Stimulated activated CD4-positive, alpha-beta T cell treated with anti-CD3 and anti-CD28 coated beads, Interleukin-1b, Interleukin-23, amount 100 ng/mL, for 24 hours (primary cell): ENCODE measurements around the gene EVX2.
A peak's percentile ranks its signal among the peaks of the same experiment; 100 is the strongest.

Experiments used
- DNase-seq, 4 experiments: peaks; one replicate each; pipeline ENCODE4 v3.0.0-alpha.2; 2020; ENCODE audit warnings: low read depth in 4 of 4, low spot score in 1 of 4

Gene EVX2

DNA sequence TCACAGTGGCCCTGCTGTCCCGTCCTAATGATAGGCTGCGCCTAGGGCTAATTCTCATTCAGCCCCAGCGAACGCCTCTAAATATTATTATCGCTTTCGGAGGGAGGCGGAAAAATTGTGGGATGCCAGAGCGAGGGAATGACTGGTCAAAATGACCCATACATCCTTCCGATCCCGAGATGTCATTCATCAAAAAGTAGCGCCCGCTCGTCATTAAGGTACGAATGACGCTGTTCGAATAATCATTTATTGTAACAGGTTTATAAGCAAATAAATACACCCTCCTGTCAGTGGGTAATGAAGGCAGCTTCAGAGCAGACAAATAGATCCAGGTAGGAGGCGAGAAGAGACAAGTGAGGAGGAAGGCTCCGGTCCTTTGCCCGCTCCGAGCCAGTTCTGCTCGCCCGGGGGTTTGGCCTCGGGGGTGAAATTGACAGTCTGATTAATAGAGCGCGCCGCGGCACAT is at the start of gene EVX2:
EVX2 (minus strand) TSS at position 167 of the 466 bp plus-strand sequence. CDS start 186 bp downstream, outside the sequence.
- DNase-seq = no peak

DNA sequence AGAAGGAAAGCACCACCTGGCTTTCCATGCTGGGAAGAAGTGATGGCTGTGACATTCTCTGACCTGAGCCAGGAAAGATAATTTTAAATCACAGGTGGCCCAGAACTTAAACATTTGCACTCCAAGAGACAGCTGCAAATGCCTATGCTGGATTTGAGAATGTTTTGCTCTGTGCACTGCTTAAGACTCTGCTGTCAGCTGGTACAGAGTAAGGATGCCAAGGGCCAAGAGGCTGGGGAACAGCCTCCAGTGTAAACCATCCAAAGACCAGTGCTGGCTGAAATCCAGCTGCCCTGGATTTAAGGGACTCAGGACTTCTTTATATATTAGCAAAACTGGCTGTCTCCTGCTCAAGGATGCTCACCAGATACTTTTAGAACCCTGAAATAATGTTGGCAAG is 49.6 kb upstream of the EVX2 start:
- no peak for DNase-seq

- DNase-seq = no peak
Measured at GRCh38 chr2:176132205-176133171, 48.7 kb upstream of the EVX2 start.

GRCh38 chr2:176131848-176132158 is 48.0 kb upstream of the EVX2 start:
- DNase-seq = no peak

DNA sequence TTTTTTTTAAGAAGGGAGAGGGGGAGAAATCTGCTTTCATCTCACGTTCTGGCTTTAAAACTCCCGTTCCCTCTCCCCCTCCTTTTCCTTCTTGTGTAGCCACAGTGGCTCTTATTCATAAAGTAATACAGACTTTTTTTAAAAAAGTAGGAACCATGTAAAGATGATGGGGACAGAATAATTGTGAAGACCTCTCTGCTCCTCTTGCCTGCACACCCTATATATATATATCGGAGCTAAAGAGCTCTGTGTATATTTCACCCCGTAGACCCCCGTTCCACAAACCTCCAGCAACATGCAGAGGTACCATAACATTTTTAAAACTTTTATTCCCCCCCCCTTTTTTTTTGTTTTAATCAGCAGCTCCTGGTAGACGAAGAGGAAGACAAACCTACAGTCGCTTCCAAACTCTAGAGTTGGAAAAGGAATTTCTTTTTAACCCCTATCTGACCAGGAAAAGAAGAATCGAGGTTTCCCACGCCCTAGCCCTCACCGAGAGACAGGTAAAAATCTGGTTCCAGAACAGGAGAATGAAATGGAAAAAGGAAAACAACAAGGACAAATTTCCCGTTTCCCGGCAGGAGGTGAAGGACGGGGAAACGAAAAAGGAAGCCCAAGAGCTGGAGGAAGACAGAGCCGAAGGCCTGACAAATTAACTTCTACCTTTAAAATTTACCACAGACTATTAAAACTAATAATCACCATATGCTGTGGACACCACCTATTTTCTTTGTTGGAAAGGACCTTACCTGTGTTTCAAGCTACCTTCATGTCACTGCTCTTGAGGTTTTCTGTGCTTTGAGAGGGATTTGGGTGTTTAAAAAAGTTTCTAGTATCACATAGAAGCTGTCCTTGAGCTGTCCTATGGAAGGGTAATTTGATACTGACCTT is 47.4 kb upstream of the EVX2 start:
- DNase-seq = no peak

DNA sequence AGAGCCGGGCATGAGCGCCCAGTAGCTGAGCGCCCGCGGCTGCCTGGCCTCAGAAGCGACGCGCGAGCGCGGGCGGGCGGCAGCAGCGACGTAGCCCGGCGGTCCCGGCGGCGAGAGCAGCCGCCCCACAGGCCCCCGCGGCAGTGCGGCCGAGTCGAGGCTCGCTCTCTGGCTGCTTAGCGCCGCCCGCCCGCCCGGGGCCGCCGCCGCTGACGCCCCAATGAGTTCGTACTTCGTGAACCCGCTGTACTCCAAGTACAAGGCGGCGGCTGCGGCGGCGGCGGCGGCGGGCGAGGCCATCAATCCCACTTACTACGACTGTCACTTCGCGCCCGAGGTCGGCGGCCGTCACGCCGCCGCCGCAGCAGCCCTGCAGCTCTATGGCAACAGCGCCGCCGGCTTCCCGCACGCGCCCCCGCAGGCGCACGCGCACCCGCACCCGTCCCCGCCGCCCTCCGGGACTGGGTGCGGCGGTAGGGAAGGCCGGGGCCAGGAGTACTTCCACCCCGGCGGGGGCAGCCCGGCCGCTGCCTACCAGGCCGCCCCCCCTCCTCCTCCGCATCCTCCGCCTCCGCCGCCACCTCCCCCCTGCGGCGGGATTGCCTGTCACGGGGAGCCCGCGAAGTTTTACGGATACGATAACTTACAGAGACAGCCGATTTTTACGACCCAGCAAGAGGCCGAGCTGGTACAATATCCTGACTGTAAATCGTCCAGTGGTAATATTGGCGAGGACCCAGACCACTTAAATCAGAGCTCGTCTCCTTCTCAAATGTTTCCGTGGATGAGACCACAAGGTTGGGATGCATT is 46.6 kb upstream of the EVX2 start:
- no peak for DNase-seq

DNA sequence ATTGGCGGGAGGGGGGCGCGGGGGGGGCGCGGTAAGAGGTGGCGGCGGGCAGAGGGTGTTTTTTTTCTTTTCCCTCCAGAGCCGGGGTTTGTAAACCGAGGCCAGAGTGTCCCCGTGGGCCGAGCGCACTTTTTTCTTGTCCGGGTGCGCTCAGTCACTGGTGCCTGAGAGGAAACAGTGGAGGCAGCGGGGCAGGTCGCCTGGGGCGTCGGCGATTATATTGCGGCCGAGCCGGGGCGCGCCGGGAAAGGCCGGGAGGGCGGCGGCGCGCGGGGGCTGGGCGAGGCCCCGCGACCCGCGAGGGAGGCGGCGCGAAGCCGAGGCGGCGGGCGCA is 46.0 kb upstream of the EVX2 start:
- DNase-seq = no peak

- DNase-seq = no peak
Measured at GRCh38 chr2:176128982-176129796, 45.4 kb upstream of the EVX2 start, which contains the start of gene HOXD8. Gene HOXD8 (plus strand): TSS chr2:176129705. CDS start chr2:176130367, 662 bp downstream.

DNA sequence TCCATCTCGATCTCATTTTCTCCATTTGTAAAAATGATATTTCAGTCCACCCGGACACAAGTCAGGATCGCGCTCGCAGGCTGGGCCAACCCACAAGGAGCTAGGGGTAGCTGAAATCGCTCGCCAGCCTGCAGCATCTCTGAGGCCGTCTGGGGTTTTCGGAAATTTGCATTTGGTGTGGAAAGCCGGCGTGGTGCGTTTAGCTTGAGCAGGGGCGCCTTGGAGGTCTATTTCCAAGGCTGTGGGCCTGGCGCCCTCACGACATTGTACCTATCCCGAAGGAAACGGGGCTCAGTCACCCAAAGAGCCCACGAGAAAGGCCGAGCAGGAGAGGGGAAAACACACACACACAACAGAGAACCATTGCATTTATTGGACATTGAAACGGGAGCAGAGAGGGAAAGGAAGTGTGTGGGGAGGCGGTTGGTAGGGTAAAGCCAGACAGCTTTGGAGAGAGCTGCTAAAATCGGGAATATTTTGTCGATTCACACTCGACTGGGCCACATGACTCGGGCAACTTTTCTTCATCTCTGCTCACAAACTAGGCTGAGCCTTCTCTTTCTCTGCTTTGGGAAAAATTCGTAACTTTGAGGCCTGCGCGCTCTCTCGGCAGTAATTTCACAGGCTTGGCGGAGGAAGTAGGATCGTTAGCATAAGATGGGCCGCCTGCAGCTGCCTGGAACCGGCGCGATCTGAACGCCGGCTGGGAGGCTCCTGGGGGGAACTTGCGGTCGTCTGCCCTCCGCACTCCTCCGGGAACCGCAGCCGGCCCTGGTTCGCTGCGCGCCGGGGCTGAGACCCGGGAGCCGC is 44.6 kb upstream of the EVX2 start:
- DNase-seq = no peak

DNA sequence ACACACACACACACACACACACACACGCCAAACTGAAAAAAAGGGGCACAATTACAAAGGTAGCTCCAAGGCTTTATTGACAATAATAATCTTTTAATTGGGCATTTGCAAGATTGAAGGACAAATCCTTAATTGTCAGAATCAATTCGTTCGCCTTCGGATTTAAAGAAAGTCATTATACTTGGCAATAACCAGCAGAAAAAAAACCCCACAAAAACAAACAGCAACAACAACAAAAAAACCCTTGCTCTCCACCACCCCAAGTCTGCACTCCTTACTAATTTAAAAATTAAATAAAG is 44.0 kb upstream of the EVX2 start:
- DNase-seq = no peak

GRCh38 chr2:176126929-176127773 is 43.4 kb upstream of the EVX2 start:
- DNase-seq = peak; percentile 38 to 68 (median 62)

- DNase-seq = no peak
Measured at GRCh38 chr2:176125772-176126054, 42.0 kb upstream of the EVX2 start.

DNA sequence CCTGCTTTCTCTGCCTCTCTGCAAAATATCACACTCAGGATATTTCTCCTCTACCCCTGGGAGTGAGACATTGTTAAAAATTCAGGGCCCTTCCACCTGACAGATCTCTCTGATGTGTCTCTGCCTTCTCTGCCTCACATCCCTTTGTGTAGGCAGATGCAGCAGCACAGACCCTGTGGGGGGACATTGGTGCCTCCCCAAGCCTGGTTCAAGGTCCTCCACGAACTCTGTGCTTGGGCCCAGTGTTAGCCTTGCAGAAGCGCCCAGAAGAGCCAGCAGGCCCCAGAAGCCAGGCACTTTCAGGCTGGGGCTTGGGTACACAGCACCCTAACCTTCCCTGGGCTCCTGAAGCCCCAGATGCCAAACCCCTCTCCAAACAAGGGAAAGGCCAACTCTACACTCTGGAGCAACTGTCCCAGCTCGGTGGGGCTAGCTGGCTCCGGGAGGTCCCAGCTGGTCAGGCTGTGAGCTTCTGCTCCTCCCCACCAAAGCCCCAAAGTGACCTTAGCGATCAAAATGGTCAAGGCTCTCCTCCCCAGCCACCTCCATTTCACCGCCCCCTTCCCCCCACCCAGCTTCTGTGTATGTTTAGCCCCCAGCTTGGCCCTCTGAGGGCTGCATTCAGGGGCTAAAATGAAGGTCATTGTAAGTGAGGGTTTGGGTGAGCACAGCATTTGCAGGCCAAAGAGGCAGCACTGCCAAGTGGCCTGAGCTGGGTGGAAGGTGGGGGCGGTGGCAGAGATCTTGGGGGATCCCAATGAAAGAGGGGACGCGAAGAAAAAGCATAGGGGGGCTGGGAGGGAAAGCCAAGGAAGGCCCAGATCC is 41.4 kb upstream of the EVX2 start:
- no peak for DNase-seq

- no peak for DNase-seq
Measured at GRCh38 chr2:176124110-176124946, 40.6 kb upstream of the EVX2 start.

- DNase-seq = no peak
Measured at GRCh38 chr2:176123411-176124109, 39.8 kb upstream of the EVX2 start.

- no peak for DNase-seq
Measured at GRCh38 chr2:176122683-176123410, 39.1 kb upstream of the EVX2 start, which contains the start of gene HOXD9. Gene HOXD9 (plus strand): TSS chr2:176122719. CDS start chr2:176122769, 50 bp downstream.
